ENCODE measurements around the gene AREG. TPM values are rescaled to one million over a fixed set of nuclear protein-coding genes. Genes with fewer than 3 reads are reported as not detected.

The AREG gene
- total and polyA plus RNA-seq, 2 experiments from 2014 or later = 0.45 TPM; not detected in 1

- H3K9me2 ChIP-seq (ENCODE audit: insufficient read depth) = no peaks in the 10 kb centered on the region
- no peak overlapping the region for H3K27ac Mint-ChIP-seq
- no peak for ATAC-seq
Observed at GRCh38 chr4:74426101-74426500, 18.8 kb upstream of the AREG start.

GRCh38 chr4:74428276-74428675 is 16.7 kb upstream of the AREG start:
- no peak for TF ChIP-seq STAT1 (IDR thresholded peaks at IDR 0.05; ENCODE audit: unreplicated experiment)
- ATAC-seq = no peak

More at GRCh38 chr4:74426101-74426500, 18.8 kb upstream of the AREG start:
- Histone ChIP-seq H2AFZ (no peak overlapping the region), H3K4me1 (ENCODE audit: insufficient read depth) (peaks cover 10% of the 10 kb centered on the region; the same call in 1 of the 2 replicates), H3K79me2 (replicated peaks; ENCODE audit: insufficient read depth) (no peaks in the 10 kb centered on the region), H3K27me3 (ENCODE audit: insufficient read depth) (no peaks in the 10 kb centered on the region), H4K20me1 (replicated peaks; ENCODE audit: insufficient read depth) (no peaks in the 10 kb centered on the region), H3K4me2 (no peak overlapping the region), H3K4me3 (no peak overlapping the region), H3K36me3 (ENCODE audit: insufficient read depth) (no peaks in the 10 kb centered on the region), H3F3A (replicated peaks; ENCODE audit: low read depth) (no peaks in the 10 kb centered on the region), H3K27ac (ENCODE audit: low read depth) (no peak overlapping the region)
- no peak for DNase-seq (ENCODE audit: low spot score)
- H3K36me3 Mint-ChIP-seq (ENCODE audit: low read depth) = no peaks in the 10 kb centered on the region
- H3K27me3 Mint-ChIP-seq (ENCODE audit: insufficient read depth, low read depth, poor library complexity) = no peaks in the 10 kb centered on the region
- peaks cover 9% of the 10 kb centered on the region for H3K4me1 Mint-ChIP-seq
- no peak overlapping the region for H3K4me3 Mint-ChIP-seq
- H3K9me3 Mint-ChIP-seq = no peaks in the 10 kb centered on the region
- no peak for TF ChIP-seq REST (IDR thresholded peaks at IDR 0.05; ENCODE audit: unreplicated experiment)

GRCh38 chr4:74431113-74431826 is 13.7 kb upstream of the AREG start:
- no peak for ATAC-seq
- H3K36me3 Mint-ChIP-seq (ENCODE audit: low read depth) = no peaks in the 10 kb centered on the region
- H3K27ac ChIP-seq (ENCODE audit: low read depth) = no peak overlapping the region
- no peak overlapping the region for H3K4me2 ChIP-seq
- no peaks in the 10 kb centered on the region for H4K20me1 ChIP-seq (replicated peaks; ENCODE audit: insufficient read depth)
- H3K27me3 Mint-ChIP-seq (ENCODE audit: insufficient read depth, low read depth, poor library complexity) = no peaks in the 10 kb centered on the region
- no peaks in the 10 kb centered on the region for H3K27me3 ChIP-seq (ENCODE audit: insufficient read depth)
- no peak overlapping the region for H3K4me3 Mint-ChIP-seq
- H3K4me1 Mint-ChIP-seq = no peaks in the 10 kb centered on the region
- no peak for DNase-seq (ENCODE audit: low spot score)
- H2AFZ ChIP-seq = no peak overlapping the region
- no peaks in the 10 kb centered on the region for H3F3A ChIP-seq (replicated peaks; ENCODE audit: low read depth)
- H3K27ac Mint-ChIP-seq = no peak overlapping the region
- H3K4me3 ChIP-seq = no peak overlapping the region
- H3K79me2 ChIP-seq (replicated peaks; ENCODE audit: insufficient read depth) = no peaks in the 10 kb centered on the region
- H3K9me2 ChIP-seq (ENCODE audit: insufficient read depth) = 0 out of 2 replicates have a peak, but pooled peaks cover 4% of the 10 kb centered on the region
- H3K9me3 Mint-ChIP-seq = no peaks in the 10 kb centered on the region
- no peaks in the 10 kb centered on the region for H3K4me1 ChIP-seq (ENCODE audit: insufficient read depth)
- H3K36me3 ChIP-seq (ENCODE audit: insufficient read depth) = no peaks in the 10 kb centered on the region
- TF ChIP-seq ZNF462 (CRISPR knock-in tag; IDR thresholded peaks at IDR 0.05) = no peak
- TF ChIP-seq ETS1 (IDR thresholded peaks at IDR 0.05) = no peak

More at GRCh38 chr4:74428276-74428675, 16.7 kb upstream of the AREG start:
- Histone ChIP-seq H3K36me3 (ENCODE audit: insufficient read depth) (no peaks in the 10 kb centered on the region), H2AFZ (no peak overlapping the region), H3K27me3 (ENCODE audit: insufficient read depth) (no peaks in the 10 kb centered on the region), H3K27ac (ENCODE audit: low read depth) (no peak overlapping the region), H3K4me2 (no peak overlapping the region), H4K20me1 (replicated peaks; ENCODE audit: insufficient read depth) (no peaks in the 10 kb centered on the region), H3K4me3 (no peak overlapping the region), H3K9me2 (ENCODE audit: insufficient read depth) (no peaks in the 10 kb centered on the region), H3F3A (replicated peaks; ENCODE audit: low read depth) (no peaks in the 10 kb centered on the region), H3K79me2 (replicated peaks; ENCODE audit: insufficient read depth) (no peaks in the 10 kb centered on the region), H3K4me1 (ENCODE audit: insufficient read depth) (peaks cover 6% of the 10 kb centered on the region; the same call in 1 of the 2 replicates)
- Mint-ChIP-seq H3K36me3 (ENCODE audit: low read depth) (no peaks in the 10 kb centered on the region), H3K27me3 (ENCODE audit: insufficient read depth, low read depth, poor library complexity) (no peaks in the 10 kb centered on the region), H3K4me3 (no peak overlapping the region), H3K9me3 (no peaks in the 10 kb centered on the region), H3K27ac (no peak overlapping the region), H3K4me1 (peaks cover 5% of the 10 kb centered on the region)
- DNase-seq (ENCODE audit: low spot score) = no peak
